GM20000 (cell line): ENCODE data around the gene NFE2L2.

Source experiments
- DNase-seq: peaks from one replicate; pipeline ENCODE4 v3.0.0; 2012; ENCODE audit warnings: low spot score
- TF ChIP-seq, protein P1 (sequence below): IDR thresholded peaks from 2 replicates; pipeline ENCODE4 v1.5.1; 2012; ENCODE audit warnings: mild to moderate bottlenecking, control low read depth; ENCODE audit errors: extremely low read depth, missing control alignments

NFE2L2 gene

GRCh38 chr2:177279847-177280246, 15.3 kb upstream of the NFE2L2 start:
- TF ChIP-seq, protein P1, sequence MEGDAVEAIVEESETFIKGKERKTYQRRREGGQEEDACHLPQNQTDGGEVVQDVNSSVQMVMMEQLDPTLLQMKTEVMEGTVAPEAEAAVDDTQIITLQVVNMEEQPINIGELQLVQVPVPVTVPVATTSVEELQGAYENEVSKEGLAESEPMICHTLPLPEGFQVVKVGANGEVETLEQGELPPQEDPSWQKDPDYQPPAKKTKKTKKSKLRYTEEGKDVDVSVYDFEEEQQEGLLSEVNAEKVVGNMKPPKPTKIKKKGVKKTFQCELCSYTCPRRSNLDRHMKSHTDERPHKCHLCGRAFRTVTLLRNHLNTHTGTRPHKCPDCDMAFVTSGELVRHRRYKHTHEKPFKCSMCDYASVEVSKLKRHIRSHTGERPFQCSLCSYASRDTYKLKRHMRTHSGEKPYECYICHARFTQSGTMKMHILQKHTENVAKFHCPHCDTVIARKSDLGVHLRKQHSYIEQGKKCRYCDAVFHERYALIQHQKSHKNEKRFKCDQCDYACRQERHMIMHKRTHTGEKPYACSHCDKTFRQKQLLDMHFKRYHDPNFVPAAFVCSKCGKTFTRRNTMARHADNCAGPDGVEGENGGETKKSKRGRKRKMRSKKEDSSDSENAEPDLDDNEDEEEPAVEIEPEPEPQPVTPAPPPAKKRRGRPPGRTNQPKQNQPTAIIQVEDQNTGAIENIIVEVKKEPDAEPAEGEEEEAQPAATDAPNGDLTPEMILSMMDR, result no peak
- no peak for DNase-seq

DNA sequence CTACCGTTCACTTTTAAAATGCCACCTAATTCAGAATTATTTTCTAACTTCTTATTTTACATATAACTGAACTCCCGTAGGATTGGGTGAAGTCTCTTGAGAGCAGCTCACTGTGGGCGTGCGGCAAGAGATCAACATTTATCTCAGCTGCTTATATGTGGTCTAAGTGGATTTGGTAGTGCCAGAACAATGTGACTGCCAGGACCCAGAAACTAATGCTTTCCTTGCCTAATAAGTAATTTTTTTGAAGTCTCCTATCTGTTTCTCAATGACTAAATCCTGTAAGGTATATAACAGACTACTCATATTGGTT, 11.2 kb upstream of the NFE2L2 start:
- no peak for DNase-seq

GRCh38 chr2:177275040-177275742, 10.7 kb upstream of the NFE2L2 start:
- TF ChIP-seq, protein P1, result no peak
- no peak for DNase-seq

More for the DNA sequence above, 11.2 kb upstream of the NFE2L2 start:
- TF ChIP-seq, protein P1, result no peak

- TF ChIP-seq, protein P1, result no peak
- DNase-seq, result no peak
Measured at GRCh38 chr2:177273408-177273807, 8.9 kb upstream of the NFE2L2 start.

- TF ChIP-seq, protein P1, result no peak
- DNase-seq, result no peak
Measured at GRCh38 chr2:177272765-177273164, 8.2 kb upstream of the NFE2L2 start.

- no peak for DNase-seq
- TF ChIP-seq, protein P1, result no peak
Measured at GRCh38 chr2:177271981-177272666, 7.6 kb upstream of the NFE2L2 start.

GRCh38 chr2:177270531-177270930, 6.0 kb upstream of the NFE2L2 start:
- no peak for DNase-seq
- TF ChIP-seq, protein P1, result no peak
